IPS-NIHi11 (cell line): ENCODE data around the gene STYXL2.

Source experiments
- DNase-seq: peaks from one replicate; pipeline ENCODE4 v3.0.0; 2012; ENCODE audit warnings: mixed read lengths, low spot score

The STYXL2 gene

DNA sequence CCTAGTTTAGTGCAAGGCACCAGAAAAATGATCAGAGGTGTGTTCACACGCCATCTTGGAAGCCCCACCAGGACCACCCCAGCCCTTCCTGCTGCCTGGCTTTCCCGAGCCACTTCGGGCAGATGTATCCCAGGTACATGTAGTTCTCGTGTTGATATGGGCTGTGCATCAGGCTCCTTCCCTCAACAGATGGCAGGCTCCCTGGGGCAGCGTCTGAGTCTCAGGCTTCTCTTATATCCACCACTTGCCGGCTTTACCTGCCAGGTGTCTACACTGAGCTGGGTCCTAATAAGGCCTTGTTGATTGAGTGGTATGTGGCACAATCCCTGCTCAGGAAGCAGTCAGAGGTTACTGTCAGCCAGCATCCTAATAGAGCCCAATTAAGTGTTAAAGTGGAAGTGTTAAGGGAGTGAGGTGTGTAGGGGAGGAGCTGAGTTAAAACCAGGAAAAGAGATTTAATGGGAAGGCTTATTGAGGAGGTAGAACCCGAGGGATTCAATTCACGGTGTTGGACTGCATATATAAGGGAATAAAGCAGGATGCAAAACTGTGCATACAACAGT lies 12.2 kb upstream of the STYXL2 start:
- DNase-seq, result no peak

DNA sequence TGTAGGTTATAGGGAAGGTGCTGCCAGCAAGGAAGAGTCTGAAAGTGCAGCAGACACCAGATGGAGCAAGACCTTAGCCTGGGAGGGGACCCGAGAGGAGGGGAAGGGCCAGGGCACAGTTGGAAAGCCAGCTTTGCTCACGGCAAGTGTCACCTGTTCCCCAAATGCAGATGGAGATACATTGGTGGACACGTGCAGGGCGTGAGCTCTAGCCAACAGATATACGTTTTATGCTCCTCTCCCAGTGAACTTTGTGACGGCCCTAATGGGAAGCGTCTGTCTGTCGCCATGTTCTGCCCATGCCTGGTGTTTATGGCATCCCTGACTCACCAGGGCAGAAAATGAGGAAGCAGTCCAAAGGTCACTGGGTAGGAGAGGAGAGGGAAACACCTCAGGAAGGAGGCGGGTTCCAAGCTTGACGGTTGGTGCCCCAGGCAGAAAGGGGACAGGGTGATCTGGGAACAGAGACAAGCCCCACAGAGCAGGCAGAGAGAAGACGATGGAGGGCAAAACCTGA lies 11.3 kb upstream of the STYXL2 start:
- no peak for DNase-seq

- DNase-seq, result no peak
Measured at GRCh38 chr1:167083066-167083665, 10.7 kb upstream of the STYXL2 start.

- no peak for DNase-seq
Measured at GRCh38 chr1:167083871-167084270, 10.0 kb upstream of the STYXL2 start.

DNA sequence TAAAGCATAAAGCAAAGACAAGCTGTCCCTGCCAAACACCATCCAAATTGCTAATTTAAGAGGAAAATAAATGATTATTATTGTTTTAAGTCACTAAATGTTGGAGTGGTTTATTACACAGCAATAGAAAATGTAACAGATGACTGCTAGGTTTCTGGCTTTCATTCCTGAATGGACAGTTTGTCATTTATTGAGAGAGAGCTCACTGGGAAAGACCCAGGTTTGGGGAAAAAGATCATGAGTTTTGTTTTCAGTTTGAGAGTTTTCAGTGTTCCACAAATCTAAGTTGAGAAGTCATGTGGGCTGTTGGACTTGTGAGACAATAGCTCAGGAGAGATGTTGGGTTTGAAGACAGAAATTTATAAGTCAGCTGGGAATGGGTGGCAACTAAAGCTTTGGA lies 9.1 kb upstream of the STYXL2 start:
- no peak for DNase-seq

DNA sequence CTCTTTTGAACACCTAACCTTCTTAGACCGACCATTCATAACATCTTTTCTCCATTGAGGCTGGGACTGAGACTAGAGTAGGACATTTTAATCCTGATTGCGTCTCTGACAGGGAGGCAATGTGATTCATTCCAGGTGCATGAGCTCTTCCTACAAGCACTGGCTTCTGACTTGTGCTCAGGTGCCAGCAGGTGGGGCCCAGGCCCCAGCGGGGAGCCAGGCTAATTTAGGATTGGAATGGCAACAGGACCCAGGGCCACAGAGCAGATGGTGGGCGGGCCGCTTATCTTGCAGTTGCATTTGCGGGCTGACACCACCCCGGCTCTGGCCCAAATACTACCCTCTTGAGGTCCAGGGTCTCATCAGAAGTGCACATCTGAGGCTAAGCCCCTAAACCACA lies 7.8 kb upstream of the STYXL2 start:
- DNase-seq, result no peak

DNA sequence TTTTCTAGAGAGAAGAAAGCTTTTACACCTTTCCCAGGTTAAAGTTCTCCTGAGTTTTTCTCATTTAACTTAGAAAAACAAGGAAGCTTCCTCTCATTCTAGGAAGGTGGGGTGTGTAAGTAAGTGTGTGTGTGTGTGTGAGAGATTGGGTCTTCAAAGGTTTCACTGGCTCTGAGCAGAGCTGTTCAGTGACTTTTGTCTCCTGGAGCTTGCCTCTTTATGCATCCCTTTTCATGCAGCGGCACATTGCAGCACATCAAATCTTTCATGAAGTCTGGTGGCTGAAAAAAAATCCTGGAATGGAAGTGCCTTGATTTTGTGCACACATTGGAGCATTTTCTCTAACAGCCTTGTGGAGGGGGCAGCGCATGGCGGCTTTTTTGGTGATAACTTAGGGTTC lies 7.1 kb upstream of the STYXL2 start:
- no peak for DNase-seq

- no peak for DNase-seq
Measured at GRCh38 chr1:167088746-167089417, 5.0 kb upstream of the STYXL2 start.

DNA sequence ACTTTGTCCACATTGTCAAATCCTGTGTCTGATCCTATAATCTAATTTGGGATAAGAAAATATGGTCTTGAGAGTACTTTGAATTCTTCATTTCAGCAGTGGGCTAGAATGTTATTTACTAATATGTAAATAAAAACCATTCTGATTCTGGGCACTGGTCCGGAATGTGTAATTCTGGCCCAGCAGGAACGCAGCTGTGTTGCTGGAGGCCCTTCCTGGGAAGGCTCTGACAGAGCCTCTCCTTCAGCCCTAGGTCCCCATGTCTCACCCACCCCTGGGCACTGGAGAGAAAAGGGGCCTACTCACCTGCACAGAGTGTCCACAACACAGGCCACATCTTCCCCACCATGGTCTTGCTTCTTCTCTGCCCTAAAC lies 3.9 kb upstream of the STYXL2 start:
- no peak for DNase-seq

- DNase-seq, result no peak
Measured at GRCh38 chr1:167090314-167090942, 3.4 kb upstream of the STYXL2 start, which contains the start of gene GPA33. Gene GPA33, minus strand, starts transcription at chr1:167090377. Its CDS starts 90 bp downstream, at chr1:167090287.

GRCh38 chr1:167092653-167093052 lies 1.2 kb upstream of the STYXL2 start:
- DNase-seq, result no peak

DNA sequence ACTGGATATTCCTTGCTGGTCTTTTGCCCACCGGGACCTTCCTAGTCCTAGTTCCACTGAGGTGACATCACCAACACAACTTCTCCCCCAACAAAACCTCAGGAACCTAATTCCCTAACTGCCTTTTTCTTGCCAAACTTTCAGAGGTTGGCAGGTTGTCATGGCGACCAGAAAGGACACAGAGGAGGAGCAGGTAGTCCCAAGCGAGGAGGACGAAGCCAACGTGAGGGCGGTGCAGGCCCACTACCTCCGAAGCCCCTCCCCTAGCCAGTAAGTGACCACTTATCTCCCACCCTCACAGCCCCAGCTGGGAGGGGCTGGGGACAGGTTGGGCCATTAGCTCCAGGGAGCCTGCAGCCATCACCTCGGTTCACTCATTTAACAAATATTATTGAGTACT lies 815 bp downstream of the STYXL2 start:
- DNase-seq, result no peak

- DNase-seq, result no peak
Measured at GRCh38 chr1:167095368-167095767, 1.5 kb downstream of the STYXL2 start.

GRCh38 chr1:167099851-167100250 lies 6.0 kb downstream of the STYXL2 start:
- DNase-seq, result no peak

DNA sequence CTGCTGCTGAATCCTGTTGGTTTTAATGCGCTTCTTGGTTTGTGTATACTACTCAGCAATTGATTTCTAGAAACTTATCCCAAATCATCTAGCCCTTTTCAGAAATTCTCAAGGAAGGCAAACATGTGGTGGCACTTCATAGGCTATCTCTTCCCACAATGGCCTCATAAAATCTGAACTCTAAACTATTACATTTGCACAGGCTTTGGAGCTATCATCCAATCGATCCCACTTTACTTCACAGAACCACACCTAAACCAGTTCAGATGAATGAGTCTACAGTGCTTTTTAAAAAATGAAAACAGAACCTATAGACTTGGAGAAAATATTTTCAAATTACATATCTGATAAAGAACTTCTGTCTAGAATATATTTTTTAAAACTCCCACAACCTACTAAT lies 6.9 kb downstream of the STYXL2 start:
- DNase-seq, result no peak

- DNase-seq, result no peak
Measured at GRCh38 chr1:167101754-167102153, 7.9 kb downstream of the STYXL2 start.

GRCh38 chr1:167102906-167103573 lies 9.2 kb downstream of the STYXL2 start:
- no peak for DNase-seq

DNA sequence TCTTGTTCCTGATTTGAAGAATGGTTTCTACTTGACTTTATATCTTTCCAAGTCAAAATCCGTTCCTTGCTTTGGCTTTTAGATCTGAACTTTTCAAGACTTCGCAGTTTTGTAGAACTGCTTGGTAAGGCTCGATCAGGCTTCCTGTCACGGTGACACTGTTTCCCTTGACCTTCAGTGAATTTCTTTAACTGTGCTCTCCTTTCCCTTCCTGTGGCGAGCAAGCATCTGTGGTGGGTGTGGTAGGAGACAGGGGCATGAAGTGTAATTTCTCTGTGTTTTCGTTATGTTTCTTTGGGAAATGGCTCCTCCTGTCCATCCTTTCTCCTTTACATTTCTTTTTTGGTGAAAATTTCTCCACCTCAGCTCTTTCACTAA lies 10.4 kb downstream of the STYXL2 start:
- no peak for DNase-seq

DNA sequence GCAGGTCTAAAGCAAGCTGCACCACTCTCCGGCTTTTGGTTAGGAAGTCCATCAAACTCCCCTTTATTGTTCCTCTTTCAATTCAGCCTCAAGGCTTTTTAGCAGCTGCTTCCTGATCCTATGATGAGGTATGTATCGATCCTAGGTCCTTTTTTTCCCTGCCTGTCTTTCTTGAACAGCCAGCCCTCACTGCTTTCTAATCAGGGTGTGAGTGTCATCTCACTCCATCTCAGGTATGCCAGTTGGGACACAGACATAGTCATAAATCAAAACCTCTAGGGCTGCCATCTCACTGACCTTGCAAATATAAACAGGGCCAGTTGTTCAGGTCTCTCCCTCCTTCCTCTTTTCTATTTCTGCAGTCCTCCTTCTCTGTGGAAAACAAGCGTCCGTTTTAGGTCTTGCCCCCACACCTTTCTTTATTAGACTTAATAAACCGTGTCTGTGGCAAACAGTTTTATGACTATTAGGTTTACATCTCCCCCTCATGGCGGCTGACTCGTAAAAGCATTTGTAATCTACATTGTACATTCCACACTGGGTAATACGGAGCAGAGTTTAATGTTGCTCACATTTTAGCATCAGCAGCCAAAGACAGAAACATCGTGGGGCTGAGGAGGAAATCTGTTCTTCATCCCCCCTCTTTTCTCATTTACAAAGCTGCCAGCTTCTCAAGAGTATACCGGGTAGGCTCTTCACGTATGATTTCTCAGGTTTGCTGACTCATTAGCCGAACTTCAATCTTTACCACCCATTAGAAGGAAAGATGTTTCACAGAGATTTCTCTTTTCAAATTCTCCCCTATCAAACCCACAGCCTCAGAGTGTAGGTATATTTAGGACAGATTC lies 11.6 kb downstream of the STYXL2 start:
- no peak for DNase-seq

DNA sequence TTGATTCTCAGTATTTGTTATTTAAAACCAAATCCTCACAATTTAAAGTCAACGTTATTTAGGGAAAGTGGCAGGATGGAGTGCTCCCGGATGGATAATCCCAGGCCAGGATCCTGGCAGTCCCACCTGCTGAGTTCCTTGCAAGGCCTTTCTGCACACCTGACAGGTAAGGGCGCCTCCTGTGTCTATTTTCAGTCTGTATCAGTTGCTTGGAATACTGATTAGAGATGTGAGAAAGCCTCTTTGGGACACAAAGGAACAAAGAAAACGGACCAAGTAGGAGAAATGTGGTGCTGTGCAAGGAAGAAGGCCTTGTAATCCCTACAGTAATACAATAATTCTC lies 12.2 kb downstream of the STYXL2 start:
- DNase-seq, result no peak

GRCh38 chr1:167107456-167107855 lies 13.6 kb downstream of the STYXL2 start:
- DNase-seq, result no peak

- no peak for DNase-seq
Measured at GRCh38 chr1:167109125-167109524, 15.2 kb downstream of the STYXL2 start.
